Measurements from ENCODE around the gene GPAM.
"Not testable (repeated sequence)": the region's sequence is repeated elsewhere in the genome, so short reads cannot be mapped to it uniquely, and the experiment has no call there.

The GPAM gene

GRCh38 chr10:112216151-112216550, 32.6 kb upstream of the GPAM start:
- no peak for DNase-seq (ENCODE audit: low read depth)

GRCh38 chr10:112215342-112215774, 31.8 kb upstream of the GPAM start:
- DNase-seq (ENCODE audit: low read depth): no peak

GRCh38 chr10:112214298-112214926, 30.8 kb upstream of the GPAM start:
- no peak for DNase-seq (ENCODE audit: low read depth)

GRCh38 chr10:112213836-112214235, 30.3 kb upstream of the GPAM start:
- DNase-seq (ENCODE audit: low read depth): no peak

- DNase-seq (ENCODE audit: low read depth): no peak
These were observed 29.7 kb upstream of the GPAM start for GRCh38 chr10:112213098-112213823.

GRCh38 chr10:112210666-112211065, 27.1 kb upstream of the GPAM start:
- DNase-seq (ENCODE audit: low read depth): no peak

GRCh38 chr10:112209684-112210131, 26.1 kb upstream of the GPAM start:
- DNase-seq (ENCODE audit: low read depth): no peak

GRCh38 chr10:112208997-112209396, 25.4 kb upstream of the GPAM start:
- no peak for DNase-seq (ENCODE audit: low read depth)

- DNase-seq (ENCODE audit: low read depth): no peak
These were observed 24.7 kb upstream of the GPAM start for GRCh38 chr10:112208292-112208691.

GRCh38 chr10:112203328-112204076, 19.9 kb upstream of the GPAM start:
- no peak for DNase-seq (ENCODE audit: low read depth)

- DNase-seq (ENCODE audit: low read depth): no peak
These were observed 19.1 kb upstream of the GPAM start for GRCh38 chr10:112202561-112203241.

- no peak for DNase-seq (ENCODE audit: low read depth)
These were observed 18.5 kb upstream of the GPAM start for GRCh38 chr10:112202076-112202475.

GRCh38 chr10:112201334-112201733, 17.8 kb upstream of the GPAM start:
- no peak for DNase-seq (ENCODE audit: low read depth)

- DNase-seq (ENCODE audit: low read depth): not testable (repeated sequence)
These were observed 16.7 kb upstream of the GPAM start for GRCh38 chr10:112200259-112200658.

GRCh38 chr10:112197662-112198061, 14.1 kb upstream of the GPAM start:
- not testable (repeated sequence) for DNase-seq (ENCODE audit: low read depth)

- DNase-seq (ENCODE audit: low read depth): no peak
These were observed 11.7 kb upstream of the GPAM start for GRCh38 chr10:112195224-112195623.

GRCh38 chr10:112191791-112192190, 8.2 kb upstream of the GPAM start:
- DNase-seq (ENCODE audit: low read depth): no peak

GRCh38 chr10:112191041-112191590, 7.6 kb upstream of the GPAM start:
- DNase-seq (ENCODE audit: low read depth): no peak

GRCh38 chr10:112189465-112189864, 5.9 kb upstream of the GPAM start:
- no peak for DNase-seq (ENCODE audit: low read depth)

- DNase-seq (ENCODE audit: low read depth): no peak
These were observed 4.0 kb upstream of the GPAM start for GRCh38 chr10:112187527-112187926.

GRCh38 chr10:112185959-112186358, 2.4 kb upstream of the GPAM start:
- DNase-seq (ENCODE audit: low read depth): no peak

GRCh38 chr10:112184379-112184778, 814 bp upstream of the GPAM start:
- DNase-seq (ENCODE audit: low read depth): no peak

Data from CMK (cell line).